SK-N-SH treated with all-trans-retinoic acid at 6 μM for 48 hours (cell line): ENCODE results near the gene RUNDC1.

Experiments used
- ATAC-seq: fragments of 200-7000 bp; cut with Tn5 transposase; 3 replicates; pipeline ENCODE4 v1.9.1; 2020; ENCODE audit warnings: mild to moderate bottlenecking, moderate library complexity
- ARNTL ChIP-seq: fragments of 450-650 bp; formaldehyde crosslinking; IDR thresholded peaks from 2 replicates; pipeline ENCODE4 v1.5.0; 2020; ENCODE audit warnings: low read depth, mild to moderate bottlenecking, moderate library complexity, borderline replicate concordance
- BACH2 ChIP-seq: fragments of 250-450 bp; sonication (Bioruptor Pico); IDR thresholded peaks from 2 replicates; pipeline ENCODE4 v1.9.0; 2021; ENCODE audit warnings: mild to moderate bottlenecking, borderline replicate concordance
- CSDC2 ChIP-seq: fragments of 250-450 bp; sonication (Bioruptor Pico); IDR thresholded peaks from 2 replicates; pipeline ENCODE4 v1.5.0; 2020; ENCODE audit warnings: mild to moderate bottlenecking, moderate library complexity
- CSRNP3 ChIP-seq: fragments of 250-450 bp; sonication (Bioruptor Pico); IDR thresholded peaks from 2 replicates; pipeline ENCODE4 v1.5.1; 2021; ENCODE audit warnings: mild to moderate bottlenecking, moderate library complexity
- ESRRG ChIP-seq: fragments of 250-450 bp; sonication (Bioruptor Pico); IDR thresholded peaks from 2 replicates; pipeline ENCODE4 v1.6.1; 2021; ENCODE audit warnings: mild to moderate bottlenecking
- GLIS3 ChIP-seq: fragments of 250-450 bp; sonication (Bioruptor Pico); IDR thresholded peaks from 2 replicates; pipeline ENCODE4 v1.5.0; 2020; ENCODE audit warnings: mild to moderate bottlenecking, moderate library complexity
- ISL1 ChIP-seq: fragments of 250-450 bp; sonication (Bioruptor Pico); IDR thresholded peaks from 2 replicates; pipeline ENCODE4 v2.1.2; 2022; ENCODE audit warnings: mild to moderate bottlenecking, moderate library complexity
- OSR1 ChIP-seq: fragments of 250-450 bp; sonication (Bioruptor Pico); IDR thresholded peaks from 2 replicates; pipeline ENCODE4 v1.8.0; 2022; ENCODE audit warnings: moderate library complexity, mild to moderate bottlenecking, inconsistent platforms
- PPARA ChIP-seq: fragments of 250-450 bp; sonication (Bioruptor Pico); IDR thresholded peaks from 2 replicates; pipeline ENCODE4 v1.5.0; 2020; ENCODE audit warnings: mild to moderate bottlenecking, borderline replicate concordance
- RARB ChIP-seq: fragments of 250-450 bp; sonication (Bioruptor Pico); IDR thresholded peaks from 2 replicates; pipeline ENCODE4 v1.8.0; 2021; ENCODE audit warnings: mild to moderate bottlenecking, moderate library complexity
- SNAI2 ChIP-seq: fragments of 250-450 bp; sonication (Bioruptor Pico); IDR thresholded peaks from 2 replicates; pipeline ENCODE4 v1.5.0; 2020; ENCODE audit warnings: mild to moderate bottlenecking, moderate library complexity
- TOX ChIP-seq: fragments of 250-450 bp; sonication (Bioruptor Pico); IDR thresholded peaks from 2 replicates; pipeline ENCODE4 v1.8.0; 2021; ENCODE audit warnings: mild to moderate bottlenecking, moderate library complexity, borderline replicate concordance
- ZC3H10 ChIP-seq: fragments of 250-450 bp; sonication (Bioruptor Pico); IDR thresholded peaks from 2 replicates; pipeline ENCODE4 v1.5.1; 2021; ENCODE audit warnings: mild to moderate bottlenecking, moderate library complexity
- ZFP3 ChIP-seq: fragments of 250-450 bp; sonication (Bioruptor Pico); IDR thresholded peaks from 2 replicates; pipeline ENCODE4 v1.5.0; 2020; ENCODE audit warnings: mild to moderate bottlenecking, moderate library complexity
- ZFP30 ChIP-seq: fragments of 450-650 bp; formaldehyde crosslinking; IDR thresholded peaks from 2 replicates; pipeline ENCODE4 v1.5.0; 2022; ENCODE audit warnings: mild to moderate bottlenecking, moderate library complexity
- ZNF565 ChIP-seq: fragments of 450-650 bp; formaldehyde crosslinking; conservative IDR thresholded peaks from 2 replicates; pipeline ENCODE4 v1.5.0; 2020; ENCODE audit warnings: low read depth, mild to moderate bottlenecking, moderate library complexity
- ZNF70 ChIP-seq: fragments of 450-650 bp; formaldehyde crosslinking; IDR thresholded peaks from 2 replicates; pipeline ENCODE4 v1.5.0; 2020; ENCODE audit warnings: mild to moderate bottlenecking, moderate library complexity
- ZNF8 ChIP-seq: fragments of 450-650 bp; formaldehyde crosslinking; IDR thresholded peaks from 2 replicates; pipeline ENCODE4 v1.5.0; 2020; ENCODE audit warnings: mild to moderate bottlenecking, moderate library complexity
- TF ChIP-seq, protein P1 (sequence below): fragments of 250-450 bp; sonication (Bioruptor Pico); IDR thresholded peaks from 2 replicates; pipeline ENCODE4 v1.5.0; 2020; ENCODE audit warnings: mild to moderate bottlenecking, moderate library complexity
- TF ChIP-seq, protein P2 (sequence below): fragments of 250-450 bp; sonication (Bioruptor Pico); IDR thresholded peaks from 2 replicates; pipeline ENCODE4 v1.8.0; 2021; ENCODE audit warnings: low read depth, mild to moderate bottlenecking, moderate library complexity, borderline replicate concordance
- TF ChIP-seq, protein P3 (sequence below): fragments of 250-450 bp; sonication (Bioruptor Pico); IDR thresholded peaks from 2 replicates; pipeline ENCODE4 v1.8.0; 2020; ENCODE audit warnings: mild to moderate bottlenecking, moderate library complexity, borderline replicate concordance

The RUNDC1 gene

GRCh38 chr17:43013296-43013695 is 32.9 kb downstream of the RUNDC1 start:
- TF ChIP-seq ZNF565 (CRISPR knock-in tag) (no peak), CSDC2 (CRISPR knock-in tag) (no peak), OSR1 (CRISPR knock-in tag) (no peak), ZFP3 (CRISPR knock-in tag) (no peak), TOX (CRISPR knock-in tag) (no peak), ZNF8 (no peak), BACH2 (no peak), ARNTL (no peak), ZC3H10 (CRISPR knock-in tag) (no peak), RARB (CRISPR knock-in tag) (no peak), ZFP30 (no peak), PPARA (CRISPR knock-in tag) (no peak), ISL1 (CRISPR knock-in tag) (no peak)
- TF ChIP-seq, protein P1, sequence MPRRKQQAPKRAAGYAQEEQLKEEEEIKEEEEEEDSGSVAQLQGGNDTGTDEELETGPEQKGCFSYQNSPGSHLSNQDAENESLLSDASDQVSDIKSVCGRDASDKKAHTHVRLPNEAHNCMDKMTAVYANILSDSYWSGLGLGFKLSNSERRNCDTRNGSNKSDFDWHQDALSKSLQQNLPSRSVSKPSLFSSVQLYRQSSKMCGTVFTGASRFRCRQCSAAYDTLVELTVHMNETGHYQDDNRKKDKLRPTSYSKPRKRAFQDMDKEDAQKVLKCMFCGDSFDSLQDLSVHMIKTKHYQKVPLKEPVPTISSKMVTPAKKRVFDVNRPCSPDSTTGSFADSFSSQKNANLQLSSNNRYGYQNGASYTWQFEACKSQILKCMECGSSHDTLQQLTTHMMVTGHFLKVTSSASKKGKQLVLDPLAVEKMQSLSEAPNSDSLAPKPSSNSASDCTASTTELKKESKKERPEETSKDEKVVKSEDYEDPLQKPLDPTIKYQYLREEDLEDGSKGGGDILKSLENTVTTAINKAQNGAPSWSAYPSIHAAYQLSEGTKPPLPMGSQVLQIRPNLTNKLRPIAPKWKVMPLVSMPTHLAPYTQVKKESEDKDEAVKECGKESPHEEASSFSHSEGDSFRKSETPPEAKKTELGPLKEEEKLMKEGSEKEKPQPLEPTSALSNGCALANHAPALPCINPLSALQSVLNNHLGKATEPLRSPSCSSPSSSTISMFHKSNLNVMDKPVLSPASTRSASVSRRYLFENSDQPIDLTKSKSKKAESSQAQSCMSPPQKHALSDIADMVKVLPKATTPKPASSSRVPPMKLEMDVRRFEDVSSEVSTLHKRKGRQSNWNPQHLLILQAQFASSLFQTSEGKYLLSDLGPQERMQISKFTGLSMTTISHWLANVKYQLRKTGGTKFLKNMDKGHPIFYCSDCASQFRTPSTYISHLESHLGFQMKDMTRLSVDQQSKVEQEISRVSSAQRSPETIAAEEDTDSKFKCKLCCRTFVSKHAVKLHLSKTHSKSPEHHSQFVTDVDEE (CRISPR knock-in tag), result no peak
- TF ChIP-seq, all 23 proteins: peak for 0
- ATAC-seq, result no peak

DNA sequence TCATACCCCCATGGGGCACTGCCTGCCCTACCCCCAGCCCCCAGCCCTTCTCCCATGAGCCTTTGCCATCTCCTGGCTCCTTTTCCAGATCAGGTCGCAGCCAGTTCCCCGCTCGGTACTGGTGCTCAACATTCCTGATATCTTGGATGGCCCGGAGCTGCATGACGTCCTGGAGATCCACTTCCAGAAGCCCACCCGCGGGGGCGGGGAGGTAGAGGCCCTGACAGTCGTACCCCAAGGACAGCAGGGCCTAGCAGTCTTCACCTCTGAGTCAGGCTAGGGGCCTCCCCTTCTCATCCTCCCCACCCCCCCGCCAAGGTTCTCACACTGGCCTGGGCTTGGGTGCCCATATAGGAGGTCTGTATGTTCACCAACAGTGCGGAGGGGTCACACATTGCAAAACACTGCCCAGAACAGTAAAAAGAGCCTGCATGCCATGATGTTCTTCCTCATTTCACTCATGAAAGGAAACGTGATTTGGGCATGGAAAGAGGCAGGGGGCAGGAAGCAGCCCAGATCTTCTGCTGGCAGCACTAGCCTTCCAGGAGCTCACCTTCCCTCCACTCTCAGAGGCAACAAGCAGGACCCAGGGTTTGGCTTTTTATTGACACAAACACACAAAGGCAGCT is 33.8 kb downstream of the RUNDC1 start:
- TF ChIP-seq ARNTL (no peak), RARB (CRISPR knock-in tag) (no peak), GLIS3 (CRISPR knock-in tag) (no peak), SNAI2 (no peak), ISL1 (CRISPR knock-in tag) (no peak), ZNF565 (CRISPR knock-in tag) (no peak), BACH2 (no peak), ESRRG (CRISPR knock-in tag) (no peak), ZNF70 (no peak), OSR1 (CRISPR knock-in tag) (no peak), TOX (CRISPR knock-in tag) (no peak), CSRNP3 (CRISPR knock-in tag) (no peak), ZFP3 (CRISPR knock-in tag) (no peak), ZC3H10 (CRISPR knock-in tag) (no peak), CSDC2 (CRISPR knock-in tag) (no peak), ZNF8 (no peak), PPARA (CRISPR knock-in tag) (no peak)
- TF ChIP-seq, protein P2, sequence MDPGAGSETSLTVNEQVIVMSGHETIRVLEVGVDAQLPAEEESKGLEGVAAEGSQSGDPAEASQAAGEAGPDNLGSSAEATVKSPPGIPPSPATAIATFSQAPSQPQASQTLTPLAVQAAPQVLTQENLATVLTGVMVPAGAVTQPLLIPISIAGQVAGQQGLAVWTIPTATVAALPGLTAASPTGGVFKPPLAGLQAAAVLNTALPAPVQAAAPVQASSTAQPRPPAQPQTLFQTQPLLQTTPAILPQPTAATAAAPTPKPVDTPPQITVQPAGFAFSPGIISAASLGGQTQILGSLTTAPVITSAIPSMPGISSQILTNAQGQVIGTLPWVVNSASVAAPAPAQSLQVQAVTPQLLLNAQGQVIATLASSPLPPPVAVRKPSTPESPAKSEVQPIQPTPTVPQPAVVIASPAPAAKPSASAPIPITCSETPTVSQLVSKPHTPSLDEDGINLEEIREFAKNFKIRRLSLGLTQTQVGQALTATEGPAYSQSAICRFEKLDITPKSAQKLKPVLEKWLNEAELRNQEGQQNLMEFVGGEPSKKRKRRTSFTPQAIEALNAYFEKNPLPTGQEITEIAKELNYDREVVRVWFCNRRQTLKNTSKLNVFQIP (CRISPR knock-in tag), result no peak
- TF ChIP-seq, protein P3, sequence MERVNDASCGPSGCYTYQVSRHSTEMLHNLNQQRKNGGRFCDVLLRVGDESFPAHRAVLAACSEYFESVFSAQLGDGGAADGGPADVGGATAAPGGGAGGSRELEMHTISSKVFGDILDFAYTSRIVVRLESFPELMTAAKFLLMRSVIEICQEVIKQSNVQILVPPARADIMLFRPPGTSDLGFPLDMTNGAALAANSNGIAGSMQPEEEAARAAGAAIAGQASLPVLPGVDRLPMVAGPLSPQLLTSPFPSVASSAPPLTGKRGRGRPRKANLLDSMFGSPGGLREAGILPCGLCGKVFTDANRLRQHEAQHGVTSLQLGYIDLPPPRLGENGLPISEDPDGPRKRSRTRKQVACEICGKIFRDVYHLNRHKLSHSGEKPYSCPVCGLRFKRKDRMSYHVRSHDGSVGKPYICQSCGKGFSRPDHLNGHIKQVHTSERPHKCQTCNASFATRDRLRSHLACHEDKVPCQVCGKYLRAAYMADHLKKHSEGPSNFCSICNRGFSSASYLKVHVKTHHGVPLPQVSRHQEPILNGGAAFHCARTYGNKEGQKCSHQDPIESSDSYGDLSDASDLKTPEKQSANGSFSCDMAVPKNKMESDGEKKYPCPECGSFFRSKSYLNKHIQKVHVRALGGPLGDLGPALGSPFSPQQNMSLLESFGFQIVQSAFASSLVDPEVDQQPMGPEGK (CRISPR knock-in tag), result no peak
- TF ChIP-seq, protein P1 (CRISPR knock-in tag), result no peak
- no peak for ATAC-seq
